Islet precursor cell (in vitro differentiated cells): ENCODE data around the gene TCP11L2.

Experiments used
- DNase-seq: peaks from one replicate; pipeline ENCODE4 v3.0.0-alpha.2; 2018

TCP11L2 gene

GRCh38 chr12:106302401-106303201 is at the start of gene TCP11L2:
Gene TCP11L2 (plus strand): TSS chr12:106302733. CDS start chr12:106311076, 8,343 bp downstream.
- DNase-seq, result peak; percentile 89

GRCh38 chr12:106254724-106255123 is 47.8 kb upstream of the TCP11L2 start:
- DNase-seq, result no peak

GRCh38 chr12:106255493-106255892 is 47.0 kb upstream of the TCP11L2 start:
- DNase-seq, result no peak

- peak; percentile 2 for DNase-seq
Measured at GRCh38 chr12:106255952-106256351, 46.6 kb upstream of the TCP11L2 start.

GRCh38 chr12:106256524-106256923 is 46.0 kb upstream of the TCP11L2 start:
- DNase-seq, result peak; percentile 17

GRCh38 chr12:106258226-106258625 is 44.3 kb upstream of the TCP11L2 start:
- peak; percentile 30 for DNase-seq

- peak; percentile 21 for DNase-seq
Measured at GRCh38 chr12:106258935-106259334, 43.6 kb upstream of the TCP11L2 start.

- no peak for DNase-seq
Measured at GRCh38 chr12:106265116-106265515, 37.4 kb upstream of the TCP11L2 start.

GRCh38 chr12:106267535-106267934 is 35.0 kb upstream of the TCP11L2 start:
- DNase-seq, result no peak

GRCh38 chr12:106269150-106269771 is 33.3 kb upstream of the TCP11L2 start:
- DNase-seq, result peak; percentile 32

GRCh38 chr12:106271575-106272505 is 30.7 kb upstream of the TCP11L2 start:
- DNase-seq, result peak; percentile 9

- no peak for DNase-seq
Measured at GRCh38 chr12:106273491-106273890, 29.0 kb upstream of the TCP11L2 start.

- peak; percentile 9 for DNase-seq
Measured at GRCh38 chr12:106274012-106274411, 28.5 kb upstream of the TCP11L2 start.

- peak; percentile 37 for DNase-seq
Measured at GRCh38 chr12:106274575-106275121, 27.9 kb upstream of the TCP11L2 start.

- peak; percentile 36 for DNase-seq
Measured at GRCh38 chr12:106275458-106275857, 27.1 kb upstream of the TCP11L2 start.

- peak; percentile 37 for DNase-seq
Measured at GRCh38 chr12:106276032-106276740, 26.3 kb upstream of the TCP11L2 start.

- DNase-seq, result no peak
Measured at GRCh38 chr12:106280106-106280505, 22.4 kb upstream of the TCP11L2 start.

- peak; percentile 9 for DNase-seq
Measured at GRCh38 chr12:106281056-106281782, 21.3 kb upstream of the TCP11L2 start.

- peak; percentile 26 for DNase-seq
Measured at GRCh38 chr12:106281804-106282203, 20.7 kb upstream of the TCP11L2 start.

- peak; percentile 80 for DNase-seq
Measured at GRCh38 chr12:106282457-106283097, 20.0 kb upstream of the TCP11L2 start.
